ENCODE results near the gene PXDC1.
"Not testable (repeated sequence)": the region's sequence is repeated elsewhere in the genome, so short reads cannot be mapped to it uniquely, and the experiment has no call there.

PXDC1 gene

DNA sequence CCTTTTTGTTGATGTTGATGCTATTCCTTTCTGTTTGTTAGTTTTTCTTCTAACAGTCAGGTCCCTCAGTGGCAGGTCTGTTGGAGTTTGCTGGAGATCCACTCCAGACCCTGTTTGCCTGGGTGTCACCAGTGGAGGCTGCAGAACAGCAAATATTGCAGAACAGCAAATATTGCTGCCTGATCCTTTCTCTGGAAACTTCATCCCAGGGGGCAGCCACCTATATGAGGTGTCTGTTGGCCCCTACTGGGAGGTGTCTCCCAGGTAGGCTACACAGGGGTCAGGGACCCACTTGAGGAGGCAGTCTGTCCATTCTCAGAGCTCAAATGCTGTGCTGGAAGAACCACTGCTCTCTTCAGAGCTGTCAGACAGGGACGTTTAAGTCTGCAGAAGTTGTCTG is 74.2 kb downstream of the PXDC1 start:
- not testable (repeated sequence) for DNase-seq
